ENCODE results near the gene NUCKS1. TPM values are rescaled to one million over a fixed set of nuclear protein-coding genes. Genes with fewer than 3 reads are reported as not detected.

Gene NUCKS1
- total and polyA plus RNA-seq, 2 of the 13 experiments (the other 11 are each of a cell fraction or from before 2014, with no cell fraction given): 35.5 to 117 TPM

- no peak for TF ChIP-seq ZNF407 (CRISPR knock-in tag; IDR thresholded peaks at IDR 0.05; ENCODE audit: not compliant biosample characterization)
- 0 out of 2 replicates have a peak, but pooled peaks have one; percentile 28 for TF ChIP-seq CREM (IDR thresholded peaks at IDR 0.05)
- no peak for TF ChIP-seq CREM (CRISPR knock-in tag; IDR thresholded peaks at IDR 0.05)
- TF ChIP-seq PBX2 (CRISPR knock-in tag; IDR thresholded peaks at IDR 0.05): no peak
- no peak for TF ChIP-seq ZNF704 (CRISPR knock-in tag; IDR thresholded peaks at IDR 0.05; ENCODE audit: borderline replicate concordance)
- peak; percentile 53; the same call in 1 of the 2 replicates for TF ChIP-seq ZBTB7B (CRISPR knock-in tag; IDR thresholded peaks at IDR 0.05)
- no peak for TF ChIP-seq AKNA (CRISPR knock-in tag; IDR thresholded peaks at IDR 0.05; ENCODE audit: borderline replicate concordance)
- no peak for TF ChIP-seq ZFY (CRISPR knock-in tag; IDR thresholded peaks at IDR 0.05)
- TF ChIP-seq ZNF44 (CRISPR knock-in tag; IDR thresholded peaks at IDR 0.05): no peak
- TF ChIP-seq ZNF513 (CRISPR knock-in tag; conservative IDR thresholded peaks at IDR 0.05): no peak
- peak; percentile 96 for TF ChIP-seq FOXA1 (IDR thresholded peaks at IDR 0.05)
- TF ChIP-seq FOXA1 (CRISPR knock-in tag; IDR thresholded peaks at IDR 0.05): peak; percentile 96
Measured at GRCh38 chr1:205703072-205703471, 46.9 kb downstream of the NUCKS1 start (continued).

Measured in HepG2 (cell line).